ENCODE measurements around the gene ONECUT2. TPM values are rescaled to one million over a fixed set of nuclear protein-coding genes. Genes with fewer than 3 reads are reported as not detected.

ONECUT2 gene
- total and polyA plus RNA-seq, 9 of the 15 experiments (the other 6 are each of a cell fraction or from before 2014, with no cell fraction given) = 0.27 to 2.5 (median 0.83) TPM

DNA sequence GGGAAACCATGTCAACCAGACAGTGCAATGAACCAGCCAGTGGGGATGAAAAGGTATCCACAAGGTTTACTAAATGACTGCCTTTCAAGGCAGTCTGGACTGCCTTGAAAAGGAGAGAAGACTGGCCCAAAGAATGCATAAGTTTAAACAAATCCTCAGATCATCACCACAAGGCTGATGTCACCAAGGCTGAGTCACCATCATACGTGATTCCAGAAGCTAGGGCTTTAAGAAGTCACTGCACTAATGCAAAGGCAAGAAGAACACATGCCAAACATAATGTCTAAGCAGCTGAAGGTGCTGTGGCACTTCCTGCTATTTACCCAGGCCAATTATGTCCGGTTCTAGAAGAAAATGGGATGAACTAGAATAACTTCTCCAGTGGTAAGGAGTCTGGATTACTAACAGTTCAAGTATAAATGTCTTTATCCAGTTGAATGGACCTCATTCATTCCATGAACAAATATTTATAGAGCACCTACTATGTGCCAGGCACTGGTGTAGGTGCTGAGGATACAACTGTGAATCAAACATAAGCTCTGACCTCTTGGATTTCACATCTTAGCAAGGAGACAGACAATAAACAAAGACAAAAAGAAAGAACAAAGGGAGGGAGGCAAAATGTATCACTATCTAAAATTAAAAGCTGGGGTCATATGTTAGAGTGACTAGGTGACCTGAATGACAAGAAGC is 37.6 kb upstream of the ONECUT2 start (continued):
- TF ChIP-seq ZKSCAN1 (IDR thresholded peaks at IDR 0.05; ENCODE audit: low read depth, low read length) (peak; percentile 42; the same call in 1 of the 2 replicates), RBM39 (optimal IDR thresholded peaks at IDR 0.05; ENCODE audit: low read depth, low read length) (no peak)

DNA sequence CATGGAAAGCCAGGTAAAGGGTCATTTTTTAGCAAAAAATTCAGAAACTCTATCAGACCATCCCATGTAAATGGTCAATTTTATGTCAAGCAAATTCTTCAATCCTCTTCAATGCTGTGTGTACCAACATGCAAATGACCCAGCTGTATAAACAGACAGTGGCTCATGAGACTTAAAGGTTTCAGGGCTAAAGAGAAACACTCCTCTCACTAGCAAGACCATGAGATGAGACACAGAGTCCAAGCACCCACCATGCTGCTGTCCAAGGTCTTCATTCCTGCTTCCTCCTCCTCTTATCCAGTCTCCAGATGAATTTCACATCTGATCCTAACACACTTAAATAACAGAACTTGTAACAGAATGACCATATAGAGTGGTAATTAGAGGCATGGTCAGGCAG is 30.8 kb upstream of the ONECUT2 start:
- in situ Hi-C loops (cut with MboI) (no loop called here), intact Hi-C loops (cut with micrococcal nuclease) (no loop called here)
- POLR2A ChIA-PET = no interaction called here
- Histone ChIP-seq H2AFZ (ENCODE audit: low read depth, low read length) (no peak overlapping the region), H3K4me3 (no peak overlapping the region), H3K9me1 (ENCODE audit: control insufficient read depth, insufficient read depth, low read length) (no peaks in the 10 kb centered on the region), H3K27me3 (ENCODE audit: control insufficient read depth in 2 of 2, insufficient read depth in 2 of 2, low read length in 2 of 2) (no peaks in the 10 kb centered on the region), H3K79me2 (ENCODE audit: control insufficient read depth, insufficient read depth, low read length) (no peaks in the 10 kb centered on the region), H3K9me3 (replicated peaks; ENCODE audit: control insufficient read depth, insufficient read depth, low read depth, low read length) (no peaks in the 10 kb centered on the region), H3K36me3 (ENCODE audit: control insufficient read depth, insufficient read depth, low read length) (no peaks in the 10 kb centered on the region), H3K27ac (ENCODE audit: extremely low read depth, low read depth, low read length) (no peak overlapping the region), H3K4me2 (ENCODE audit: insufficient read depth, low read length) (no peak overlapping the region), H3K4me1 (replicated peaks in 1 of 2; ENCODE audit: control insufficient read depth in 2 of 2, insufficient read depth in 2 of 2, low read length in 2 of 2) (no peaks in the 10 kb centered on the region), H4K20me1 (replicated peaks; ENCODE audit: control insufficient read depth, insufficient read depth, low read length) (no peaks in the 10 kb centered on the region), H3K9ac (ENCODE audit: insufficient read depth in 1 of 2, low read depth in 2 of 2, low read length in 2 of 2) (no peak overlapping the region)
- TF ChIP-seq ZFP1 (CRISPR knock-in tag; IDR thresholded peaks at IDR 0.05) (no peak), SRSF3 (IDR thresholded peaks at IDR 0.05; ENCODE audit: insufficient read depth, low read length) (no peak), POLR2AphosphoS2 (IDR thresholded peaks at IDR 0.05; ENCODE audit: low read length) (no peak), KLF6 (CRISPR knock-in tag; IDR thresholded peaks at IDR 0.05; ENCODE audit: borderline replicate concordance) (no peak), SREBF2 (CRISPR knock-in tag; IDR thresholded peaks at IDR 0.05) (no peak), FOXA3 (CRISPR knock-in tag; conservative IDR thresholded peaks at IDR 0.05 in 1 of 2, IDR thresholded peaks at IDR 0.05 in 1 of 2) (no peak), NONO (IDR thresholded peaks at IDR 0.05; ENCODE audit: low read depth in 2 of 2, low read length in 1 of 2) (no peak), HMG20B (CRISPR knock-in tag; IDR thresholded peaks at IDR 0.05) (no peak), ZBTB7A (IDR thresholded peaks at IDR 0.05; ENCODE audit: borderline replicate concordance, control insufficient read depth, low read depth, low read length) (no peak)
- TF ChIP-seq, protein P1, sequence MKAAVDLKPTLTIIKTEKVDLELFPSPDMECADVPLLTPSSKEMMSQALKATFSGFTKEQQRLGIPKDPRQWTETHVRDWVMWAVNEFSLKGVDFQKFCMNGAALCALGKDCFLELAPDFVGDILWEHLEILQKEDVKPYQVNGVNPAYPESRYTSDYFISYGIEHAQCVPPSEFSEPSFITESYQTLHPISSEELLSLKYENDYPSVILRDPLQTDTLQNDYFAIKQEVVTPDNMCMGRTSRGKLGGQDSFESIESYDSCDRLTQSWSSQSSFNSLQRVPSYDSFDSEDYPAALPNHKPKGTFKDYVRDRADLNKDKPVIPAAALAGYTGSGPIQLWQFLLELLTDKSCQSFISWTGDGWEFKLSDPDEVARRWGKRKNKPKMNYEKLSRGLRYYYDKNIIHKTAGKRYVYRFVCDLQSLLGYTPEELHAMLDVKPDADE (conservative IDR thresholded peaks at IDR 0.05; ENCODE audit: control insufficient read depth, low read depth, low read length) = no peak
- TF ChIP-seq, protein P2, sequence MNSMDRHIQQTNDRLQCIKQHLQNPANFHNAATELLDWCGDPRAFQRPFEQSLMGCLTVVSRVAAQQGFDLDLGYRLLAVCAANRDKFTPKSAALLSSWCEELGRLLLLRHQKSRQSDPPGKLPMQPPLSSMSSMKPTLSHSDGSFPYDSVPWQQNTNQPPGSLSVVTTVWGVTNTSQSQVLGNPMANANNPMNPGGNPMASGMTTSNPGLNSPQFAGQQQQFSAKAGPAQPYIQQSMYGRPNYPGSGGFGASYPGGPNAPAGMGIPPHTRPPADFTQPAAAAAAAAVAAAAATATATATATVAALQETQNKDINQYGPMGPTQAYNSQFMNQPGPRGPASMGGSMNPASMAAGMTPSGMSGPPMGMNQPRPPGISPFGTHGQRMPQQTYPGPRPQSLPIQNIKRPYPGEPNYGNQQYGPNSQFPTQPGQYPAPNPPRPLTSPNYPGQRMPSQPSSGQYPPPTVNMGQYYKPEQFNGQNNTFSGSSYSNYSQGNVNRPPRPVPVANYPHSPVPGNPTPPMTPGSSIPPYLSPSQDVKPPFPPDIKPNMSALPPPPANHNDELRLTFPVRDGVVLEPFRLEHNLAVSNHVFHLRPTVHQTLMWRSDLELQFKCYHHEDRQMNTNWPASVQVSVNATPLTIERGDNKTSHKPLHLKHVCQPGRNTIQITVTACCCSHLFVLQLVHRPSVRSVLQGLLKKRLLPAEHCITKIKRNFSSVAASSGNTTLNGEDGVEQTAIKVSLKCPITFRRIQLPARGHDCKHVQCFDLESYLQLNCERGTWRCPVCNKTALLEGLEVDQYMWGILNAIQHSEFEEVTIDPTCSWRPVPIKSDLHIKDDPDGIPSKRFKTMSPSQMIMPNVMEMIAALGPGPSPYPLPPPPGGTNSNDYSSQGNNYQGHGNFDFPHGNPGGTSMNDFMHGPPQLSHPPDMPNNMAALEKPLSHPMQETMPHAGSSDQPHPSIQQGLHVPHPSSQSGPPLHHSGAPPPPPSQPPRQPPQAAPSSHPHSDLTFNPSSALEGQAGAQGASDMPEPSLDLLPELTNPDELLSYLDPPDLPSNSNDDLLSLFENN (IDR thresholded peaks at IDR 0.05; ENCODE audit: low read depth in 2 of 2, low read length in 2 of 2) = no peak
- FAIRE-seq (no peak), ATAC-seq (no peak), DNase-seq (ENCODE audit: extremely low read depth in 1 of 4, low spot score in 3 of 4) (no peak)
- CTCF ChIA-PET (ENCODE audit: low intra/inter-chr PET ratio) = no interaction called here
- BruUV-seq (replicated peaks) = no TSS peak
